Trophoblast cell (in vitro differentiated cells and primary cell): ENCODE data around the gene LRRC45.

Source experiments
- DNase-seq, 2 donors: peaks; one replicate each; pipeline ENCODE4 v3.0.0-alpha.2; 2016
- H2AFZ ChIP-seq: 2 replicates; pipeline ENCODE4 v1.6.1; 2013; ENCODE audit warnings: low read length, moderate library complexity, mild to moderate bottlenecking; ENCODE audit not compliant: insufficient read depth, poor library complexity
- H2AK5ac ChIP-seq: 2 replicates; pipeline ENCODE4 v1.6.1; 2013; ENCODE audit warnings: mild to moderate bottlenecking, low read length
- H2BK120ac ChIP-seq: 2 replicates; pipeline ENCODE4 v1.6.1; 2013; ENCODE audit warnings: low read length, mild to moderate bottlenecking, moderate library complexity; ENCODE audit not compliant: insufficient read depth, poor library complexity
- H2BK12ac ChIP-seq: 2 replicates; pipeline ENCODE4 v1.6.1; 2013; ENCODE audit warnings: mild to moderate bottlenecking, low read length, moderate library complexity
- H2BK5ac ChIP-seq: 2 replicates; pipeline ENCODE4 v1.6.1; 2013; ENCODE audit warnings: low read length, low read depth, moderate library complexity, mild to moderate bottlenecking; ENCODE audit not compliant: poor library complexity
- H3K14ac ChIP-seq: 2 replicates; pipeline ENCODE4 v1.6.1; 2013; ENCODE audit warnings: mild to moderate bottlenecking, low read length
- H3K18ac ChIP-seq: 2 replicates; pipeline ENCODE4 v1.6.1; 2013; ENCODE audit warnings: mild to moderate bottlenecking, low read length
- H3K23ac ChIP-seq: 2 replicates; pipeline ENCODE4 v1.6.1; 2013; ENCODE audit warnings: low read length
- H3K27ac ChIP-seq: 2 replicates; pipeline ENCODE4 v1.5.1; 2013; ENCODE audit warnings: low read depth, mild to moderate bottlenecking, inconsistent platforms, low read length, moderate library complexity
- H3K27me3 ChIP-seq: 2 replicates; pipeline ENCODE4 v1.6.1; 2013; ENCODE audit warnings: inconsistent platforms, mild to moderate bottlenecking, low read length, moderate library complexity; ENCODE audit not compliant: insufficient read depth
- H3K36me3 ChIP-seq, 2 experiments: 1 replicate in 1 of 2; 2 replicates in 1 of 2; pipeline ENCODE4 v1.6.1; 2013; ENCODE audit warnings: low read length in 2 of 2, mild to moderate bottlenecking in 2 of 2, moderate library complexity in 1 of 2; ENCODE audit not compliant: insufficient read depth in 2 of 2, control insufficient read depth in 1 of 2
- H3K4ac ChIP-seq: 2 replicates; pipeline ENCODE4 v1.6.1; 2013; ENCODE audit warnings: low read depth, mild to moderate bottlenecking, low read length, moderate library complexity
- H3K4me1 ChIP-seq, 2 experiments: 1 replicate in 1 of 2; 2 replicates in 1 of 2; pipeline ENCODE4 v1.6.1; 2013; ENCODE audit warnings: low read length in 2 of 2, mild to moderate bottlenecking in 2 of 2, moderate library complexity in 1 of 2; ENCODE audit not compliant: insufficient read depth in 2 of 2, control insufficient read depth in 1 of 2
- H3K4me2 ChIP-seq: 2 replicates; pipeline ENCODE4 v1.6.1; 2013; ENCODE audit warnings: inconsistent platforms, mild to moderate bottlenecking, low read length, moderate library complexity
- H3K4me3 ChIP-seq: 2 replicates; pipeline ENCODE4 v1.5.1; 2013; ENCODE audit warnings: mild to moderate bottlenecking, low read depth, low read length, inconsistent platforms
- H3K79me1 ChIP-seq: one replicate; pipeline ENCODE4 v1.6.1; 2013; ENCODE audit warnings: low read length
- H3K79me2 ChIP-seq: 2 replicates; pipeline ENCODE4 v1.6.1; 2013; ENCODE audit warnings: low read length, mild to moderate bottlenecking; ENCODE audit not compliant: control insufficient read depth, insufficient read depth, poor library complexity
- H3K9ac ChIP-seq: 2 replicates; pipeline ENCODE4 v1.6.1; 2013; ENCODE audit warnings: mild to moderate bottlenecking, low read length
- H3K9me3 ChIP-seq: 2 replicates; pipeline ENCODE4 v1.6.1; 2013; ENCODE audit warnings: low read depth, mild to moderate bottlenecking, control low read depth, inconsistent platforms, low read length; ENCODE audit not compliant: insufficient read depth
- H4K12ac ChIP-seq: 2 replicates; pipeline ENCODE4 v1.6.1; 2013; ENCODE audit warnings: low read depth, mild to moderate bottlenecking, low read length, moderate library complexity
- H4K8ac ChIP-seq: 2 replicates; pipeline ENCODE4 v1.6.1; 2013; ENCODE audit warnings: low read depth, mild to moderate bottlenecking, low read length, moderate library complexity
- H4K91ac ChIP-seq: one replicate; pipeline ENCODE4 v1.6.1; 2013; ENCODE audit warnings: low read depth, mild to moderate bottlenecking, low read length, moderate library complexity
- WGBS: extraction: QIAGEN DNeasy Blood & Tissue Kit; methylation state at CpG from one replicate; pipeline ENCODE4 v1.1.7; 2013; ENCODE audit warnings: missing lambda C conversion rate; ENCODE audit not compliant: insufficient read length, insufficient coverage; ENCODE audit errors: extremely low coverage; 5-methylcytosine and 5-hydroxymethylcytosine counted together

The LRRC45 gene

GRCh38 chr17:81987161-81987770 lies 35.8 kb upstream of the LRRC45 start:
- no CpG with 5 or more reads among the region's 26 CpGs for WGBS
- DNase-seq: peak; percentile 81 to 82
- H3K4me3 ChIP-seq: no peak overlapping the region

GRCh38 chr17:81990836-81991683 lies 32.0 kb upstream of the LRRC45 start:
- Histone ChIP-seq H2BK12ac (peak overlapping the region; percentile 63), H3K14ac (peak overlapping the region; percentile 48), H4K8ac (peak overlapping the region; percentile 36), H4K91ac (peak overlapping the region; percentile 65), H2BK5ac (no peak overlapping the region), H3K79me1 (peaks cover 9% of the 10 kb centered on the region), H3K23ac (no peak overlapping the region), H3K9ac (no peak overlapping the region), H3K79me2 (no peaks in the 10 kb centered on the region), H3K9me3 (peaks cover 12% of the 10 kb centered on the region), H3K18ac (peak overlapping the region; percentile 55), H3K4me3 (no peak overlapping the region), H4K12ac (no peak overlapping the region), H2AFZ (no peak overlapping the region), H3K36me3 (peaks cover 13 to 18% of the 10 kb centered on the region in 2 experiments), H3K4me1 (peaks cover 18 to 19% of the 10 kb centered on the region in 2 experiments), H3K4me2 (no peak overlapping the region), H2AK5ac (peak overlapping the region; percentile 64), H3K27me3 (no peaks in the 10 kb centered on the region), H3K27ac (peak overlapping the region; percentile 37), H2BK120ac (peak overlapping the region; percentile 19), H3K4ac (peak overlapping the region; percentile 24)
- DNase-seq: no peak
- WGBS: no CpG with 5 or more reads among the region's 25 CpGs

More at GRCh38 chr17:81987161-81987770, 35.8 kb upstream of the LRRC45 start:
- peaks cover 3% of the 10 kb centered on the region for H3K79me2 ChIP-seq
- no peak overlapping the region for H2AK5ac ChIP-seq
- no peak overlapping the region for H4K8ac ChIP-seq
- H3K27me3 ChIP-seq: no peaks in the 10 kb centered on the region
- H3K9ac ChIP-seq: no peak overlapping the region
- H3K36me3 ChIP-seq: peaks cover 27 to 35% of the 10 kb centered on the region in 2 experiments
- peaks cover 16% of the 10 kb centered on the region for H3K9me3 ChIP-seq
- H3K4me1 ChIP-seq: peaks cover 18 to 20% of the 10 kb centered on the region in 2 experiments
- no peak overlapping the region for H4K91ac ChIP-seq
- no peak overlapping the region for H2AFZ ChIP-seq
- H3K79me1 ChIP-seq: peaks cover 6% of the 10 kb centered on the region
- no peak overlapping the region for H2BK5ac ChIP-seq
- no peak overlapping the region for H2BK120ac ChIP-seq
- no peak overlapping the region for H4K12ac ChIP-seq
- no peak overlapping the region for H3K18ac ChIP-seq
- no peak overlapping the region for H3K14ac ChIP-seq
- H3K27ac ChIP-seq: no peak overlapping the region
- H2BK12ac ChIP-seq: no peak overlapping the region
- no peak overlapping the region for H3K4me2 ChIP-seq
- H3K23ac ChIP-seq: no peak overlapping the region
- H3K4ac ChIP-seq: no peak overlapping the region

GRCh38 chr17:81991684-81992305 lies 31.3 kb upstream of the LRRC45 start:
- H4K8ac ChIP-seq: no peak overlapping the region
- peak overlapping the region; percentile 31 for H3K18ac ChIP-seq
- H4K91ac ChIP-seq: peak overlapping the region; percentile 65
- H3K4me3 ChIP-seq: no peak overlapping the region
- H3K36me3 ChIP-seq: peaks cover 10 to 14% of the 10 kb centered on the region in 2 experiments
- H3K79me1 ChIP-seq: peaks cover 9% of the 10 kb centered on the region
- no CpG with 5 or more reads among the region's 31 CpGs for WGBS
- peak overlapping the region; percentile 32 for H2AK5ac ChIP-seq
- H2BK12ac ChIP-seq: no peak overlapping the region
- no peaks in the 10 kb centered on the region for H3K27me3 ChIP-seq
- peaks cover 9% of the 10 kb centered on the region for H3K9me3 ChIP-seq
- peak overlapping the region; percentile 4 for H2BK5ac ChIP-seq
- DNase-seq: peak; percentile 92 to 98
- no peak overlapping the region for H2AFZ ChIP-seq
- peaks cover 18 to 19% of the 10 kb centered on the region in 2 experiments for H3K4me1 ChIP-seq
- H2BK120ac ChIP-seq: peak overlapping the region; percentile 19
- no peak overlapping the region for H3K23ac ChIP-seq
- peak overlapping the region; percentile 16 for H3K14ac ChIP-seq
- no peak overlapping the region for H3K9ac ChIP-seq
- H3K27ac ChIP-seq: peak overlapping the region; percentile 37
- H3K4ac ChIP-seq: no peak overlapping the region
- no peaks in the 10 kb centered on the region for H3K79me2 ChIP-seq
- no peak overlapping the region for H3K4me2 ChIP-seq
- no peak overlapping the region for H4K12ac ChIP-seq

- peaks cover 9% of the 10 kb centered on the region for H3K9me3 ChIP-seq
- H2AK5ac ChIP-seq: peak overlapping the region; percentile 34
- H2BK12ac ChIP-seq: peak overlapping the region; percentile 55
- H4K91ac ChIP-seq: peak overlapping the region; percentile 78
- peak overlapping the region; percentile 50 for H3K14ac ChIP-seq
- peaks cover 7 to 17% of the 10 kb centered on the region in 2 experiments for H3K36me3 ChIP-seq
- H3K4me1 ChIP-seq: peaks cover 18 to 19% of the 10 kb centered on the region in 2 experiments
- H3K27ac ChIP-seq: peak overlapping the region; percentile 42
- DNase-seq: peak in 1 of 2 donors; percentile 48
- peak overlapping the region; percentile 33 for H3K4ac ChIP-seq
- peak overlapping the region; percentile 2 for H2BK5ac ChIP-seq
- H3K9ac ChIP-seq: peak overlapping the region; percentile 19
- no peaks in the 10 kb centered on the region for H3K27me3 ChIP-seq
- H4K8ac ChIP-seq: peak overlapping the region; percentile 49
- H3K4me2 ChIP-seq: no peak overlapping the region
- no peak overlapping the region for H3K23ac ChIP-seq
- H3K79me1 ChIP-seq: peaks cover 9% of the 10 kb centered on the region
- H3K79me2 ChIP-seq: no peaks in the 10 kb centered on the region
- H2AFZ ChIP-seq: no peak overlapping the region
- WGBS: no CpG with 5 or more reads among the region's 31 CpGs
- H3K4me3 ChIP-seq: no peak overlapping the region
- peak overlapping the region; percentile 28 for H4K12ac ChIP-seq
- H2BK120ac ChIP-seq: peak overlapping the region; percentile 70
- peak overlapping the region; percentile 28 for H3K18ac ChIP-seq
These were observed 30.6 kb upstream of the LRRC45 start for GRCh38 chr17:81992306-81993102.
